Stimulated activated CD8-positive, alpha-beta memory T cell treated with anti-CD3 and anti-CD28 coated beads, Interleukin-2, amount 100 ng/mL, for 1 hour (primary cell): Measurements from ENCODE around the gene SBSN.

Experiments
- DNase-seq, 2 donors: peaks; one replicate each; pipeline ENCODE4 v3.0.0-alpha.2; 2020; ENCODE audit warnings: low read depth in 2 of 2

The SBSN gene

DNA sequence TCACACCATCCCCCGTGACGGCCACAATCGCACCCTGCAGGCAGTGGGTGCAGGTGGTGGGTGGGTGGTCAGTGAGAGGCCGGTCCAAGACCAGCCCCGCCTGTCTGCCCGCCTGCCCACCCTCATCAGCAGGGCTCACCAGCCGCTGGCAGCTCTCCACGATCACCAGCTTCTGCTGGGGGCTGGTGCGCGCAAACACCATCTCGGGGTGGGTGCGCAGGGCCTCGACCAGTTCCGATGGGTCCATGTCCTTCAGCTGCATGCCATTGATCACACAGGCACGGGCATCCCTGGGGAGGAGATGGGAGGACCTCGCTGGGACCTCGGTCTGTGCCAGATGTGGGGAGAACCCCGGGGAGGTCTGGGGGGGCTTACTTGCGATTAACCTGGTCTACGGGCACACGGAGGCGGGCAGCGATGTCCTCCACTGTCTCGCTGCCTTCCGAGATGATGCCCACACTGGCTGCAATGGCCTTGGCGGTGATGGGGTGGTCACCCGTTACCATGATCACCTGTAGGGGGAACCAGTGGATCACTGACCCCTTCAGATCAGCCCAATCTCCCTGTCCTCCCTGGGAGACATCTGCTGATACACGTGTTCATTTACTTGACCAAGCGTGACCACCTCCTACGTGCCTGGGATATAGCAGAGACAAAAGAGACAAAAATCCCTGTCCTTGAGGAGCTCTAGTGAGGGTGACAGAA is 27.3 kb upstream of the SBSN start:
- no peak for DNase-seq

DNA sequence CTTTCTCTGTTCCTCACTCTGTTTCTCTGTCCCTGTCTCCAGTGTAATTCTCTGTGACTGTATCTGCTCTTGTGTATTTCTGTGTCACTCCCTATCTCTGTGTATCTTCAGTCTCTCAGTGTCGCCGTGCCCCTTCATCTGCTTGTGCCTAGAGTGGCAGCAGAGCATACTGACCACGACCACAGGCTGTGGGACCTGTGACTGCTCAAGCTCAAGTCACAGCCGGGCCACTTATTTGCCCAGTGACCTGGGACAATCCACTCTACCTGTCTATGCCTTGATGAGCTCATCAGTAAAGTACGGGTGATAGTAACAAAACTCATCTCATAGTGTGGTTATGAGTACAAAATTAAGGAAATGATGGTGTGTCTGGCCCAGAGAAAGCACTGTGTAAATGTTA is 26.0 kb upstream of the SBSN start:
- no peak for DNase-seq

DNA sequence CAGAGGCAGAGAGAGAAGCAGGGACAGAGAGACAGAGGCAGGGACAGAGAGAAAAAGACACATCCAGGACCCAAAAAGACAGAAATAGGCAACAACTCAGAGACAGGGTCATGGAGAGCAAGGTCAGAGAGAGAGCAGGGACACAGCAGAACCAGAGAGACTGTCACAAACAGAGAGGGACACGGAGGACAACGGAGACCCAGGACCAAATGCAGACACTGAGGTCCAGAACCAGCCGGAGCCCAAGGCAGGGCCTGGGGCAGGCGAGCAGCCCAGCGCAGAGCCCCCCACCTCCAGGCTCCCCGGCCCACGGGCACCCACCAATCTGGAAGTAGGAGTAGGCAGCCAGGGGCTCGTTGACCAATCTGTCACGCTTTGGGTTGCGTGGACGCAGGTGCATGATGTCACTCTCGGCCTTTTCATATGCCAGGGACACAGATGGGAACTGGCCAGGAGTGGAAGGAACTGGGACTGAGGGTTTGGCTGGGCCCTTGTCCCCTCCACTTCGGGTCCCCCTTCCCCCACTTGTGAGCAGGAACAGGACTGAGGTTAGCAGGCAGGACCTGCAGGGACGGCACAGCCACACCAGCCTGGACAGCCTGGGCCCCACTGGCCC is 25.4 kb upstream of the SBSN start:
- DNase-seq, result no peak

DNA sequence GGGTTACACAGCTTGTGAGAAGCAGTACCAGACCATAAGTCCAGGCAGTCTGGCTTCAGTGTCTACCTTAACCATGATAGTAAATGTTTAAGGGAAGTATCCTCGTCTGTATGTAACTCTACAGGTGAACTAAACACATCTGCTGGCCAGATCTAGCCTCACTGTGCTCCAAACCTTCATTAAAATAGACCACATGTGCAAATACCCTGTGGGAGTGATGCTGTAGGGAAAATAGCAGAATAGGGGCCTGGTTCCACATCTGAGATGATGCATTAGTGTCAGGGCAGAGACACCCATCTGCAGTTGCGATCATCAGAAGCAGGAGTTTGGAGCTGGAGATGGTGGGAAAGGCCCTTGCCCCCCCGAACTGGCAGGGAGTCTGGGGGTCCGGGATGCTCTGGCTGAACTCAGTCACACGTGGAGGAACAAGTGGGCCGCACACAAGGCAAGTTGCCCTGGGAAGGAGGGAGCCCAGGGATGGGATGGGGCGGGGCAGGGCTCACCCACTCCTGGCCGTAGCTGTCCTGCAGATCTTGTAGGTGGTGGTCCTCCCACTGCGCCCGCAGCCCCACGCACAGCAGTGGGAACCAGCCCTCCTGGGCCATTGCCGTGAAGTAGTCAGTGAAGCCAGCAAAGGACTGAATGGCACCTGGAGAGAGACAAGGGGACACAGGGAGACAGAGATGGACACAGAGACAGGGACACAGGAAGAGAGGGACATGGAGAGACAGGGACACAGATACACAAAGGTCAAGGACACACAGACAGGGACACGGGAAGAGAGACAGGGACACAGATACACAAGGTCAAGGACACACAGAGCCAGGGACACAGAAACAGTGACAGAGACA is 24.6 kb upstream of the SBSN start:
- no peak for DNase-seq

DNA sequence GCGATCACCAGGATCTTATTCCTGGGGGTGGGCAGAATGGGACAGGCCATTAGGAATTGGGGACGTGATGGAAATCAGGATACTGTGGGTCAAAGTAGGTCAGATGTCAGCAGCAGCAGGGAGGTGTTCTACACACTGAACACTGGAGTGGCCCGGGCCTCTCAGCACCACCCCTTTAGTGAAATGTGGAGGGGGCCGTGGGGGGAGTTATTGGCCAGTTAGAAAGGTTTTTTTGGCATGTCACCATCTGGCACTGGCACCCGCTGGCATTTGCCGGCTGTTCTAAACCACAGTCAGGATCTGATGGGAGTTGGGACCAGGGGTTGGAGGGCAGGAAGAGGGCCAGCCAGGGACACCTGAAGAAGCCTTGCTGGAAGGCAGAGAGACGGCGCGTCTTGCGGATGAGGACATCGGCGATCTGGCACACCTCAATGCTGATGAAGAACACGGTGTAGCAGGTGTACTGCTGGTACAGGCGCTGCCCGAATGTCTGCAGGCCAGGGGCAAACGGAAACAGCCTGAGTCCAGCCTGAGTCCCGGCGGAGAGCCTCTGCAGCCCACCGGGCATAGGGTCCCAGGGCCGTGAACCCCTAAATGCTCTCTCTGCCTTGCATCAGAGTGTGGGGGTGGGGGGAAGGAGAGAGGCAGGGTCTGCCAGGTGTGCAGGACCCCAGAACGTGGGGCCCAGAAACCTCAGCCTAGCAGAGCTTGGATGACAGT is 23.1 kb upstream of the SBSN start:
- no peak for DNase-seq

DNA sequence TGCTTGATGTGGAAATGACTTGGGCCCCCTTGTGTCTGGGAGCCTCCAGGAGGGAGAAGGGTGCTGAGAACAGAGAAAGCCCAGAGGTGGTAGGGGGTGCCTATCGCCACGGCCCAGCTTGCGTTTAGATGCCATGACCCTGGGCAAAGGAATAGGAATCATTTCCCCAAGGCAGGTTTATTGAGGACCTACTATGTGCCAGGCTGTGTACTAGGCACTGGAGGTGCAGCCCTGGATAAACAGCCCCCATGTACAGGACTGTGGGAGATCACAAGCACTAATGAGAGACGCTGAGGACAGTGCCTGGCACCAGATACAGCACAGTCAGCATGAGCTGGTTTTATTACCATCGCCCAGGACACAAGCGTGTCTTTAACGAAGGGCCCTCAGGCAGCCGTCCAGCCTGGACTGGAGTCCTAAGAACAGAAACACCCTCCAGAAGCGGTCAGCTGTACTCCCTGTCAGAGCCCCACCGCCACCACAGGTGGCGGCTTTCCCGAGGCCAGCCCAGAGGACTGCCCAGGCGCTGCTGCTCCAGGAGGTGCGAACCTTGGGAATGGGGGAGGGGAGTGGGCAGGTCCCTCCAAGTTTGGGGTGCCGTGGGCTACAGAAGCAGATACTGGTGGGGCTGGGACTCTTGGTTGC is 21.9 kb upstream of the SBSN start:
- DNase-seq, result no peak

DNA sequence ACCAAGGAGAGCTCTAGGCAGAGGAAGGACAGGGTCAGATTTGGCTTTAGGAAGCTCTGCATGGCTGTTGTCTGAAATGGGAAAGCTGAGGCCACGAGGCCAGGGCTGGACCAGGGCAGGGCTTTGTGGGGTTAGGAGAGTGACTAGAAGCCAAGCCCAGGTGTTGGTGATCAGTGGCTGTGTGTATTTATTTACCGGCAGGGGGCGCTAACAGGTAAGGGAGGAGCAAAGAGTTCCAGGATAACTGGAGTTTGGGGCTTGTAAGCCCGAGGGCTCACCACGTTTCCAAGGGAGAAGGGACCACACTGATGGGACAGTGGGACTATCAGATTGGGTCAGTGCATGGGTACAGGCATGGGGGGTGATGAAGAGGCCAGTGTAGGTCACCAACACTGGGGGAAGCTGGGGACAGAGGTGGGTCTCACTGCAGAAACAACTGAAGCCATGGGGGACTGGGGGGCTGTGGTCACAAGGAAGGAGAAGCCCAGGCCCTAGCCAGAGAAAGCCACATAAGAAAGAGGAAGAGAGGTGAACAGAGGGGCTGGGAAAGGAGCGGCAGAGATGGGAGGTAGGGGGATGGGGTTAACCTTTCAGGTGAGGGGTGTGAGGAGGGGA is 21.2 kb upstream of the SBSN start:
- peak; percentile 6 to 33 for DNase-seq

DNA sequence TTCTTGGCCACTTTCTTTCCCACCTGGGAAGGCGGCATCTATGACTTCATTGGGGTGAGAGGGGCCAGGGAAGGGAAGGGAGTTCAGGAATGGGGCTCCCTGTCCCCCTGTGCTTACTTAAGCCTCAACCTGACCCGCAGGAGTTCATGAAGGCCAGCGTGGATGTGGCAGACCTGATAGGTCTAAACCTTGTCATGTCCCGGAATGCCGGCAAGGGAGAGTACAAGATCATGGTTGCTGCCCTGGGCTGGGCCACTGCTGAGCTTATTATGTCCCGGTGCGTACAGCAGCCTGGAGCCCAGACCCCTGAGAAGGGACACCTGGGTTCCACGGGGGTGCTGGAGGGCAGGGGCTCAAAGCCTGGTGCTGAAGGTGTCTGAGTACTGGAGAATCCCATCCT is 18.4 kb upstream of the SBSN start:
- DNase-seq, result no peak

DNA sequence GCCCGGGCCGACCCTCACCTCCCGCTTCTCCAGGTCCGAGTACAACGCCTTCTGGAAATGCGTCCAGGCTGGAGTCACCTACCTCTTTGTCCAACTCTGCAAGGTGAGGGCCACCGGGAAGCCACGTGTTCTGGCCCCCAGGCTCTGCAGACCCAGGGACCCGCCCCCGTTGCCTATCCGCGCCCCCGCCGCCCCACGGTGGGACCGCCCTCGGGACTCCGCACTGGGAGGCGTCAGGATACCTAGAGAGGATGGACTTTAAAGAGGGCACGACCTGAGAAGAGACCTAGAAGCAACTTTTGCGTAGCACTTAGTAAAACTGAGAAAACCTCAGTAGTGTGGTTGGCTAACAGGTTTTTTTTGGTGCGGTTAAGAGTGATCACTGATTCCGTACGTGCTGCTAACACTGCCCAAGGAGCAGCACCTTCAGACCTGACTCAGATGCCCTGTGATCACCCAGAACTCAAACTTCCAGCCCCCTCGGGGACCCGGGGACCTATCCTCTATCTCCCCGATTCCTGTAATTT is 17.8 kb upstream of the SBSN start:
- DNase-seq, result peak; percentile 8 to 14

DNA sequence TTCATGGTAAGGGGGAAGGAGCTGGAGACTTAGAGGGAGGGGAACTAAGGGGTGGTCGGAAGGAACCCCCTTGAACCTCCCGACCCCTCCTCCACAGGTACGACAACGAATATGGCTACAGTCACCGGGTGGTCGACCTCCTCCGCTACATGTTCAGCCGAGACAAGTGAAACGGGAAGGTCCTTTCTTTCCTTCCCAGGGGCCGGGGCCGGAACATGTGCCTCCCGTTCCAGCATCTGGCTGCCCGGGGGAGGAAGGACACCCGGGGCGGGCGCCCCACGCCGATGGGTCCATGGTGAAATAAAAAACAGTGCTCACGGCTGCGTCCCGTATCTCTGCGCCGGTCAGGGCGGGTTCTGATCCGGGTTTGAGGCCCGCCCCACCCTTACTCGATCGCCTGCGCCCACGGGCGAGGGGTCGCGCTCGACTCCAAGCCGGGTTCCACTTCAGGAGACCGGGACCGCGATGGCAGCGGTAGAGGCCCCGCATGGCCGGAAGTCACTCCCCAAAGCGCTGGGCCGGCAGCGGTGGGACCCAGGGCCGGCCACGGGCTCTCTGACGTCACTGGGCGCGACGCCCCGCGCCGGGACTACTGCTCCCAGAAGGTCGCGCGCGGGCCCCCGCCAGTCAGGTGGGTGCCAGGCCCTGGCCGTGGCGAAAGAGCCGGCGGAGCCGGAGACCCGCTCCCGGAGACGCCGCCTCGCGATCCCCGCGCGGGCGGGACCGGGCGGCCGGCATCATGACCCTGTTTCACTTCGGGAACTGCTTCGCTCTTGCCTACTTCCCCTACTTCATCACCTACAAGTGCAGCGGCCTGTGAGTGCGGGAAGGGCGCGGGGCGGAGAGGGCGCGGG is 17.1 kb upstream of the SBSN start, which contains the start of gene TMEM147:
Gene TMEM147 (plus strand): TSS at position 626 of the 854 bp plus-strand sequence. CDS start 114 bp downstream, at position 740.
- DNase-seq, result peak; percentile 57 to 59

DNA sequence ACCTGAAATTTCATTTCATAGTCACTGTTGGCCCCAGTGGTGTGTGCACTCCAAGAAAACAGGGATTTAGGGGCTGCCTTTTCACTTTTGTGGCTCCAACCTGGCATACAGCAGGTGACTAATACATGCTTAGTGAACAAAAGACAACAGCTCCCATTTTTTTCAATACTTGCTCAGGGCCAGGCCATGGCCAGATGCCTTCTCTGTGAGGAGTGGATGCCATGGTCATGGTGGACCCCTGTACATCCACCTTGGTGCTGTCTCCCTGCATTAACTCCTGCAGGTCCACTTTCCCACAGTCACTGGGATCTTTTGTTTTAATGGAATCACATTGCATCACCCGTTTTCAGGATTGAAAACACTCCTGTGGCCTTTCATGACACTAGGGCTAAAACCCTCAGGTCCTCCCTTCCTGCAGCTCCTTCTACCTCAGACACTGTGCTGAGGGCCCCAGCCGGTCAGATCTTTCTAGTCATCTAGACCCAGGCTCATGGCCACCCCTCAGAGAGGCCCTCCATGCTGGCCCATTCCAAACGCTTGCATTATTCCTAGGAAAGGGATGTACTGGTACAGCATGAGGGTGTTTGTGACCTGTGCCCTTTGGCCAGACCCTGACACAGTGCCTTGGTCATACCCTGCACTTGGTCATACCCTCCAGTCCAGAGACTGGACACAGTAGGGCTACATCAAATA is 16.1 kb upstream of the SBSN start:
- no peak for DNase-seq

DNA sequence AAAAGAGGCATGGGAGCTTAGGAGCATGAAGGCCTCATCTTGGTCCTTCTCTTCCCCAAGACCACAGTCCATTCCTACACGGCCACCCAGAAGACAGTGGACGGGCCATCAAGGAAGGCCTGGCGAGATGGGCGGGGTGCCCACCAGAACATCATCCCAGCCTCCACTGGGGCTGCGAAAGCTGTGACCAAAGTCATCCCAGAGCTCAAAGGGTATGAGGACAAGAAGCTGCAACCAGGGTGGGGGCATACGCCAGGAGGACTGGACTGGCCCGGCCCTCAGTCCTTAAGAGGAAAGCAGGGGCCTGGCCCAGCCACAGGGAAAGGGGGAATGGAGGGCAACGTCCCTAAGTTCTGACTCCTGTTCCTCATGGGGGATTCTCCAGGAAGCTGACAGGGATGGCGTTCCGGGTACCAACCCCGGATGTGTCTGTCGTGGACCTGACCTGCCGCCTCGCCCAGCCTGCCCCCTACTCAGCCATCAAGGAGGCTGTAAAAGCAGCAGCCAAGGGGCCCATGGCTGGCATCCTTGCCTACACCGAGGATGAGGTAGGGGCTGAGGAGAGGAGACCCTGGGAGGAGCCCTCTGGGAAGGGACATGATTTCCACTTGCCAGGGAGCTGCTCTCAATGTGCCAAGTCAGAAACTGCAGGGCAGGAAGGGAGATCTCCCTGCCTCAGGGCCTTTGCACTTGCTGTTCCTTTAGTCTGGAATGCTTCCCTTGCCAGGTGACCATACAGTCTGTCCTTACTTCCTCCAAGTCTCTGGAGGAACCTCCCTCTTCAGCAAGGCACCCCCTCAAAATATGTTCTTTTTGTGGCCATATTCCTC is 15.4 kb upstream of the SBSN start:
- no peak for DNase-seq

DNA sequence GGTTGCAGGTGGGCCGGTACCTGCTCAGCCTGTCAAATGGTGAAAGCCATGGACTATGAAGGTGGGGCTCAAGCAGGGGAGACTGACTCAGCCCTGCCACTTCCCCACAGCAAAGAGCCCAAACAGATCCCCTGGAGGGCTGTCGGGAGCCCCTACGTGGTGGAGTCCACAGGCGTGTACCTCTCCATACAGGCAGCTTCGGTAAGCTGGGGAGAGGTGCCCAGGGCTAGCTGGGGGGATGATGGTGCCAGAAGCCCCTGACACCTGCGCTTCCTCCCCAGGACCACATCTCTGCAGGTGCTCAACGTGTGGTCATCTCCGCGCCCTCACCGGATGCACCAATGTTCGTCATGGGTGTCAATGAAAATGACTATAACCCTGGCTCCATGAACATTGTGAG is 14.1 kb upstream of the SBSN start:
- DNase-seq, result no peak

DNA sequence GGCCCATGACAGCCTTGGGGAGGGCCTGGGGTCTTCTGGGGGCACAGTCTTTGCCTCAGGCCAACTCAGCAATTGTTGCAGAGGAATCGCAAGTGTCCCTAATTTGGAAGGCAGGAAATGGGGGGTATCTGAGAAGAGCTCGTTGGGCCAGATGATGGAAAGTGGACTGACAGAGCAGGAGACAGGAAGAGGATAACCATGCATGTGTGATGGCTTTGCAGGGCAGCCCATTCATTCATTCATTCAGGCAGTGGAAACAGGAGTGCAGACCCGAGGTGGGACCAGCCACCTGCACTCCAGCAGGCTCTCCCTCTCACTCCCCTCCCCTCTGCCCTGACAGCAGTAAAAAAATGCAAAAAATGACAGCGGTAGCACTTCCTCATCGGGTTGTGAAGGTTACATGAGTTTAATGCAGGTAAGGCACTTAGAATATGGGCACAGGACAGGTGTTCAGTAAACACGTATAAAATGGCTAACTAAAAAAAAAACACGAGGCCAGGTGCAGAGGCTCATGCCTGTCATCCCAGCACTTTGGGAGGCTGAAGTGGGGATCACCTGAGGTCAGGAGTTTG is 12.3 kb upstream of the SBSN start:
- no peak for DNase-seq

DNA sequence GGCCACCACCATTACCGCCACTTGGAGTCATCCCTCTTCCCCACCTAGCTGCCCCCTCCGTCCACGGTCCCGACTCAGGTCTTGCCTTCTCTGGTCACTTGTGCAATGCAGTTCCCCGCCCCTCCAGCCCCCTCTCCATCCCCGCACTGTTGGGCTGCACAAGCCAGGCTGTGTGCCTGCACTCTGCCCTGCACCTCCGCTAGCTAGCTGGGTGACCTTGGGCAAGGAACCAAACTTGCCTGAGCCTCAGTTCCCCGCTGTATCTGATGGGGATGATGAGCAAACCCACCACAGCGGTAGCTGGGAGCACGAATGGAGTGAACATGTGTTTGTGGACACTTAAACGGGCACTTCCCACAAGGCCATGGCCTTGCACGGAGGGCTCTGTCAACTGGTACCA is 11.7 kb upstream of the SBSN start:
- no peak for DNase-seq

DNA sequence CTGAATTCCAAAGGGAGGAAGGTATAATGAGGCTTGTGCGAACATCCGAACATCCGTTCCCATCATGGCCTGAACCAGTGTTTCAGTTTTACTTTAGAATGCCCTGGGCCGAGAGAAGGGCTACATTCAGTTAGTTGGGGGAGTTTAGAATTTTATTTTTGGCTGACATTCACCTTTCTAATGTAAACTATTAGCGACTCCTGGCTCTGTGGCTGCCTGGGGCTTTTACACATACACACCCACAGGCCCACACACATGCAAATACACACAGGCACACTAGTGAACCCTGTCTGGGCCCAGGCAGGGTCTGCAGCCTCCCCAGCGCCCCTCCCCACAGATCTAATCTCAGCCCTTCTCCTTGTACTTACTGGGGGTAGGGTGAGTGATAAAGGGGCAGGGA is 11.2 kb upstream of the SBSN start:
- DNase-seq, result no peak

DNA sequence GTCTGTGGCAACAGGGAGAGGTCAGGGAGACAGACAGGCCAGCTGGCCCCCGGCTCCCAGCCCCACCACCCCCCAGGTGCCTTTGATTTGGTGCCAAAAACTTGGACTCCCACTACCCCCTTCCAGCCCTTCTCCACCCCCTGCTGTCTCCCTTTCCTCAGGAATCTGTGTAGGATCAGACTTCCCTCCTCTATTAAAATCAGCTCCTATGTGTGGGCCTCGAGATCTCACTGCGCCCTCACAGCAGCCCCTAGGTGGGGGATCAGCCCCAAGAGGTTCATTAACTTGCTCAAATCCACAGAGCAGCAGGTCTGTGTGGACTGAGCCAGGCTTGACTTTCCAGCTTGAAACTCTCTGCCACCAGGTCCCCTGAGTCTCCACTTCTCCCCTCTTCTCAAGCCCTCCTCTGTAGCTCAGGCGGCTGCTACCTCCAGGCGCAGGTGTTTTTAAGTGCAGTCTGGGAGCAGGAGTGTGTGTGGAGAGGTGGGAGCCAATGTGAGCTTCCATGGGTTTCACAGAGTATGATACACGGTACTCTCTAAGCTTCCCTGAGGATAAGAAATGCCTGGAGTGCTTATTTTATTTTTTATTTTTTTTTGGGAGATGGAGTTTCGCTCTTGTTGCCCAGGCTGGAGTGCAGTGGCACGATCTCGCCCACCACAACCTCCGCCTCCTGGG is 6.8 kb upstream of the SBSN start:
- DNase-seq, result no peak
